ENCODE data around the gene IL21.
A peak's percentile ranks its signal among the peaks of the same experiment; 100 is the strongest.

The IL21 gene

GRCh38 chr4:122617597-122618593 is 3.0 kb downstream of the IL21 start:
- DNase-seq: no peak
- no peaks in the 10 kb centered on the region for H3K4me1 Mint-ChIP-seq
- no peak overlapping the region for H3K4me3 Mint-ChIP-seq
- no peaks in the 10 kb centered on the region for H3K27me3 Mint-ChIP-seq (ENCODE audit: low read depth, poor library complexity)
- no peak overlapping the region for H3K27ac Mint-ChIP-seq
- no peaks in the 10 kb centered on the region for H3K36me3 Mint-ChIP-seq (ENCODE audit: low read depth)
- no peak for TF ChIP-seq CTCF (IDR thresholded peaks at IDR 0.05)
- H3K9me3 Mint-ChIP-seq: no peaks in the 10 kb centered on the region

GRCh38 chr4:122616915-122617596 is 3.8 kb downstream of the IL21 start:
- H3K4me3 Mint-ChIP-seq: no peak overlapping the region
- H3K9me3 Mint-ChIP-seq: no peaks in the 10 kb centered on the region
- H3K4me1 Mint-ChIP-seq: no peaks in the 10 kb centered on the region
- no peak for TF ChIP-seq CTCF (IDR thresholded peaks at IDR 0.05)
- no peak overlapping the region for H3K27ac Mint-ChIP-seq
- DNase-seq: no peak
- H3K27me3 Mint-ChIP-seq (ENCODE audit: low read depth, poor library complexity): no peaks in the 10 kb centered on the region
- H3K36me3 Mint-ChIP-seq (ENCODE audit: low read depth): no peaks in the 10 kb centered on the region

- Mint-ChIP-seq H3K9me3 (no peaks in the 10 kb centered on the region), H3K27me3 (ENCODE audit: low read depth, poor library complexity) (no peaks in the 10 kb centered on the region), H3K4me3 (no peak overlapping the region), H3K4me1 (no peaks in the 10 kb centered on the region), H3K27ac (no peak overlapping the region), H3K36me3 (ENCODE audit: low read depth) (no peaks in the 10 kb centered on the region)
- no peak for DNase-seq
- TF ChIP-seq CTCF (IDR thresholded peaks at IDR 0.05): no peak
Measured at GRCh38 chr4:122614621-122615020, 6.2 kb downstream of the IL21 start.

- Mint-ChIP-seq H3K27me3 (ENCODE audit: low read depth, poor library complexity) (no peaks in the 10 kb centered on the region), H3K9me3 (no peaks in the 10 kb centered on the region), H3K36me3 (ENCODE audit: low read depth) (no peaks in the 10 kb centered on the region), H3K4me1 (no peaks in the 10 kb centered on the region), H3K4me3 (no peak overlapping the region), H3K27ac (no peak overlapping the region)
- DNase-seq: no peak
- no peak for TF ChIP-seq CTCF (IDR thresholded peaks at IDR 0.05)
Measured at GRCh38 chr4:122612540-122612939, 8.3 kb downstream of the IL21 start.

- peaks cover 10% of the 10 kb centered on the region for H3K27me3 Mint-ChIP-seq (ENCODE audit: low read depth, poor library complexity)
Measured at GRCh38 chr4:122606364-122607043, 14.4 kb downstream of the IL21 start.

More at GRCh38 chr4:122606364-122607043, 14.4 kb downstream of the IL21 start:
- peaks cover 19% of the 10 kb centered on the region for H3K4me1 Mint-ChIP-seq
- no peak overlapping the region for H3K4me3 Mint-ChIP-seq
- no peaks in the 10 kb centered on the region for H3K36me3 Mint-ChIP-seq (ENCODE audit: low read depth)
- peak; percentile 36 for DNase-seq
- no peak for TF ChIP-seq CTCF (IDR thresholded peaks at IDR 0.05)
- no peaks in the 10 kb centered on the region for H3K9me3 Mint-ChIP-seq
- H3K27ac Mint-ChIP-seq: no peak overlapping the region

Data from nephron progenitor cell (in vitro differentiated cells).